OCI-LY1 (cell line): ENCODE results near the gene MCCC2.
A peak's percentile ranks its signal among the peaks of the same experiment; 100 is the strongest.

ENCODE experiments used
- EZH2 ChIP-seq: fragments of 200-600 bp; sonication (generic), shearing (Covaris generic); IDR thresholded peaks from 2 replicates; pipeline ENCODE4 v1.8.0; 2017; ENCODE audit warnings: borderline replicate concordance, mixed run types, mild to moderate bottlenecking, antibody characterized with exemption, low read length, moderate library complexity, mixed read lengths
- TF ChIP-seq, protein P1 (sequence below): fragments of 200-600 bp; sonication (generic), shearing (Covaris generic); IDR thresholded peaks from 2 replicates; pipeline ENCODE4 v1.5.1; 2017; ENCODE audit warnings: mild to moderate bottlenecking, antibody characterized with exemption, low read length, moderate library complexity, mixed read lengths

GRCh38 chr5:71601222-71602026 lies 14.3 kb downstream of the MCCC2 start:
- TF ChIP-seq, protein P1, sequence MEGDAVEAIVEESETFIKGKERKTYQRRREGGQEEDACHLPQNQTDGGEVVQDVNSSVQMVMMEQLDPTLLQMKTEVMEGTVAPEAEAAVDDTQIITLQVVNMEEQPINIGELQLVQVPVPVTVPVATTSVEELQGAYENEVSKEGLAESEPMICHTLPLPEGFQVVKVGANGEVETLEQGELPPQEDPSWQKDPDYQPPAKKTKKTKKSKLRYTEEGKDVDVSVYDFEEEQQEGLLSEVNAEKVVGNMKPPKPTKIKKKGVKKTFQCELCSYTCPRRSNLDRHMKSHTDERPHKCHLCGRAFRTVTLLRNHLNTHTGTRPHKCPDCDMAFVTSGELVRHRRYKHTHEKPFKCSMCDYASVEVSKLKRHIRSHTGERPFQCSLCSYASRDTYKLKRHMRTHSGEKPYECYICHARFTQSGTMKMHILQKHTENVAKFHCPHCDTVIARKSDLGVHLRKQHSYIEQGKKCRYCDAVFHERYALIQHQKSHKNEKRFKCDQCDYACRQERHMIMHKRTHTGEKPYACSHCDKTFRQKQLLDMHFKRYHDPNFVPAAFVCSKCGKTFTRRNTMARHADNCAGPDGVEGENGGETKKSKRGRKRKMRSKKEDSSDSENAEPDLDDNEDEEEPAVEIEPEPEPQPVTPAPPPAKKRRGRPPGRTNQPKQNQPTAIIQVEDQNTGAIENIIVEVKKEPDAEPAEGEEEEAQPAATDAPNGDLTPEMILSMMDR: peak; percentile 73
- no peak for TF ChIP-seq EZH2
